Panc1 (cell line): ENCODE data around the gene ASTN2. TPM values are rescaled to one million over a fixed set of nuclear protein-coding genes. Genes with fewer than 3 reads are reported as not detected.

Experiments
- ATAC-seq: fragments of 200-7000 bp; cut with Tn5 transposase; 2 replicates; pipeline ENCODE4 v1.9.1; 2020; ENCODE audit warnings: mild to moderate bottlenecking, moderate library complexity
- BruUV-seq: library from RNA; stranded (reverse); fragments of 400-500 nt; replicated peaks from 2 replicates; lab custom pipeline; 2021; lab: Mats Ljungman, UMichigan
- CTCF ChIA-PET: fragments of 300-600 bp; sonication (Branson Sonifier 250); formaldehyde crosslinking; loops from one replicate; lab custom pipeline; 2022; ENCODE audit warnings: antibody characterized with exemption; lab: Charles Lee
- POLR2A ChIA-PET: fragments of 300-600 bp; sonication (Branson Sonifier 250); formaldehyde crosslinking; loops from one replicate; lab custom pipeline; 2022; ENCODE audit warnings: antibody characterized with exemption; lab: Charles Lee
- DNase-seq: peaks from one replicate; pipeline ENCODE4 v3.0.0-alpha.2; 2010; ENCODE audit warnings: low read depth, low spot score
- H3K27ac ChIP-seq: 2 replicates; pipeline ENCODE4 v1.5.1; 2011; ENCODE audit warnings: mild to moderate bottlenecking, low read length, inconsistent platforms
- H3K27me3 ChIP-seq: fragments of 200-500 bp; sonication (Bioruptor generic); 2 replicates; pipeline ENCODE4 v1.6.0; 2014; ENCODE audit warnings: low read length, inconsistent platforms; ENCODE audit not compliant: control insufficient read depth, insufficient read depth
- H3K36me3 ChIP-seq: fragments of 200-500 bp; sonication (Bioruptor generic); 2 replicates; pipeline ENCODE4 v1.5.1; 2014; ENCODE audit warnings: inconsistent platforms, mild to moderate bottlenecking, low read length, moderate library complexity; ENCODE audit not compliant: control insufficient read depth, insufficient read depth
- H3K4me1 ChIP-seq: 2 replicates; pipeline ENCODE4 v1.5.1; 2011; ENCODE audit warnings: inconsistent platforms, mild to moderate bottlenecking, low read length, moderate library complexity; ENCODE audit not compliant: control insufficient read depth, insufficient read depth
- H3K4me3 ChIP-seq, 2 experiments: 2 replicates each; pipeline ENCODE4 v1.5.1; 2011 to 2012; ENCODE audit warnings: low read depth in 2 of 2, low read length in 2 of 2, mild to moderate bottlenecking in 2 of 2, inconsistent platforms in 1 of 2, moderate library complexity in 1 of 2
- H3K9me3 ChIP-seq: fragments of 200-500 bp; sonication (Bioruptor generic); 2 replicates; pipeline ENCODE4 v1.5.1; 2014; ENCODE audit warnings: low read depth, mild to moderate bottlenecking, inconsistent platforms, low read length, moderate library complexity; ENCODE audit not compliant: control insufficient read depth, insufficient read depth
- POLR2AphosphoS5 ChIP-seq: IDR thresholded peaks from 2 replicates; pipeline ENCODE4 v1.6.1; 2012; ENCODE audit warnings: mild to moderate bottlenecking, low read depth, low read length, moderate library complexity
- REST ChIP-seq, 2 experiments: IDR thresholded peaks; 2 replicates each; pipeline ENCODE4 v1.6.1; 2011 to 2012; ENCODE audit warnings: low read depth in 2 of 2, control low read depth in 1 of 2, low read length in 1 of 2, mild to moderate bottlenecking in 1 of 2, moderate library complexity in 1 of 2; ENCODE audit not compliant: insufficient read depth in 1 of 2
- SIN3A ChIP-seq: IDR thresholded peaks from 2 replicates; pipeline ENCODE4 v1.6.1; 2012; ENCODE audit warnings: low read depth, mild to moderate bottlenecking, low read length, moderate library complexity, borderline replicate concordance; ENCODE audit not compliant: insufficient read depth
- TCF7L2 ChIP-seq: IDR thresholded peaks from 2 replicates; pipeline ENCODE4 v1.6.1; 2011; ENCODE audit warnings: mild to moderate bottlenecking, low read depth, low read length, inconsistent platforms
- in situ Hi-C: cut with HindIII; loops from 2 replicates; pipeline ENCODE4 v1.10.0; 2016; ENCODE audit warnings: low sequenced_read_pairs, low pct_unique_long_range_greater_than_20kb
- intact Hi-C: fragments of 100-400 bp; cut with micrococcal nuclease; formaldehyde crosslinking; loops from one replicate; pipeline ENCODE4 v1.10.0; 2022; ENCODE audit not compliant: unreplicated experiment
- total RNA-seq: library from RNA; stranded (reverse); gene quantifications from one replicate; pipeline ENCODE4 v1.2.1, GENCODE V29; 2021; ENCODE audit not compliant: unreplicated experiment
- TF ChIP-seq, protein P1 (sequence below): fragments of 450-650 bp; IDR thresholded peaks from 2 replicates; pipeline ENCODE4 v1.5.1; 2017; ENCODE audit warnings: mild to moderate bottlenecking

Gene ASTN2
- total RNA-seq, 1 experiment from 2014 or later: 3.9 TPM

DNA sequence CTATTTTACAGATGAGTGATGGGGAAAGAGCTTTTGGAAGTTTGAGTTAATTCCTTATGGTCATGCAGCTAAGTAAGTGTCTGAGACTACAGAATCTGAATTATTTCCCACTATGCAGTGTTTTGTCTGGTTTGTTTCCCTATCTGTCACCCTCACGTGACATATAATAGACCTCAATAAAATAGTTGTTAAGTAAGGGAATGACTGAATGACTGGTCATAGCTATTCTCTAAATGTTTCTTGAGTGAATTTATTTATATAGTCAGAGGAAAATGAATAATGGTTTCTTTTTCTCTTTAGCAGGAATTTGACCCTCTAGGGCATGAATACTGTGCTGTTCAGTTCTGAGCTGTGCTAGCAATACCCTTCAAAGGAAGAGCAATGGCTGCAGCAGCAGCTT is 717.5 kb downstream of the ASTN2 start:
- intact Hi-C loops (no loop called here), in situ Hi-C loops (no loop called here)
- TF ChIP-seq TCF7L2: no peak
- TF ChIP-seq REST (IDR thresholded peaks at IDR 0.05; ENCODE audit: insufficient read depth in 1 of 2, low read depth in 2 of 2, low read length in 1 of 2): no peak
- TF ChIP-seq POLR2AphosphoS5: no peak
- no peak for TF ChIP-seq SIN3A
- TF ChIP-seq, protein P1, sequence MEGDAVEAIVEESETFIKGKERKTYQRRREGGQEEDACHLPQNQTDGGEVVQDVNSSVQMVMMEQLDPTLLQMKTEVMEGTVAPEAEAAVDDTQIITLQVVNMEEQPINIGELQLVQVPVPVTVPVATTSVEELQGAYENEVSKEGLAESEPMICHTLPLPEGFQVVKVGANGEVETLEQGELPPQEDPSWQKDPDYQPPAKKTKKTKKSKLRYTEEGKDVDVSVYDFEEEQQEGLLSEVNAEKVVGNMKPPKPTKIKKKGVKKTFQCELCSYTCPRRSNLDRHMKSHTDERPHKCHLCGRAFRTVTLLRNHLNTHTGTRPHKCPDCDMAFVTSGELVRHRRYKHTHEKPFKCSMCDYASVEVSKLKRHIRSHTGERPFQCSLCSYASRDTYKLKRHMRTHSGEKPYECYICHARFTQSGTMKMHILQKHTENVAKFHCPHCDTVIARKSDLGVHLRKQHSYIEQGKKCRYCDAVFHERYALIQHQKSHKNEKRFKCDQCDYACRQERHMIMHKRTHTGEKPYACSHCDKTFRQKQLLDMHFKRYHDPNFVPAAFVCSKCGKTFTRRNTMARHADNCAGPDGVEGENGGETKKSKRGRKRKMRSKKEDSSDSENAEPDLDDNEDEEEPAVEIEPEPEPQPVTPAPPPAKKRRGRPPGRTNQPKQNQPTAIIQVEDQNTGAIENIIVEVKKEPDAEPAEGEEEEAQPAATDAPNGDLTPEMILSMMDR: no peak
- CTCF ChIA-PET: no interaction called here
- no TSS peak for BruUV-seq
- POLR2A ChIA-PET: no interaction called here
- ATAC-seq: no peak
- no peak for DNase-seq
- no peaks in the 10 kb centered on the region for H3K4me1 ChIP-seq
- no peaks in the 10 kb centered on the region for H3K36me3 ChIP-seq
- H3K27me3 ChIP-seq: no peaks in the 10 kb centered on the region
- no peak overlapping the region for H3K27ac ChIP-seq
- H3K4me3 ChIP-seq: no peak overlapping the region
- H3K9me3 ChIP-seq: no peaks in the 10 kb centered on the region

DNA sequence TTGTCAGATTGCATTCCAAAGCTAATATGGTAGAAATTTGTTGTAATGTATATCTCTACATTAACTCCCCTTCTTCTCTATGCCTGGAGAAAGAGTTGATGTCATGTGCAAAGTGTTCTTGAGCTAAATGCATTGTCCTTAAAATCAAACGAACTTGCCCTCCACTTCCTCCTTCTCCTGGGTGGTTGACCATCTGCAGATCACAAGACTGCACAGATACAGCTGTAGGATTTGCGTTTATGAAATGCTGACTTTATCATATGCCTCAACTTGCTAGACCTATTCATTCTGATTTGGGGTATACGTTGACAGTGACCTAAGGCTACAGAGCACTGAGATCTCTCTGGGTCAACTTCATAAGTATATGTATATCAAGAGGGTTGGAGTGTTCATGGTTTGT is 719.4 kb downstream of the ASTN2 start:
- no peak for DNase-seq
- ChIA-PET POLR2A (no interaction called here), CTCF (no interaction called here)
- no peak for ATAC-seq
- in situ Hi-C loops (no loop called here), intact Hi-C loops (no loop called here)
- BruUV-seq: no TSS peak
- no peaks in the 10 kb centered on the region for H3K9me3 ChIP-seq
- H3K4me1 ChIP-seq: no peaks in the 10 kb centered on the region
- no peak overlapping the region for H3K27ac ChIP-seq
- H3K27me3 ChIP-seq: no peaks in the 10 kb centered on the region
- H3K4me3 ChIP-seq: no peak overlapping the region
- TF ChIP-seq POLR2AphosphoS5: no peak
- TF ChIP-seq, protein P1: no peak
- no peak for TF ChIP-seq SIN3A
- TF ChIP-seq REST (IDR thresholded peaks at IDR 0.05; ENCODE audit: insufficient read depth in 1 of 2, low read depth in 2 of 2, low read length in 1 of 2): no peak
- TF ChIP-seq TCF7L2: no peak
- H3K36me3 ChIP-seq: no peaks in the 10 kb centered on the region
